Measurements from ENCODE around the gene DOC2A.
"Not testable (repeated sequence)": the region's sequence is repeated elsewhere in the genome, so short reads cannot be mapped to it uniquely, and the experiment has no call there.

Gene DOC2A

DNA sequence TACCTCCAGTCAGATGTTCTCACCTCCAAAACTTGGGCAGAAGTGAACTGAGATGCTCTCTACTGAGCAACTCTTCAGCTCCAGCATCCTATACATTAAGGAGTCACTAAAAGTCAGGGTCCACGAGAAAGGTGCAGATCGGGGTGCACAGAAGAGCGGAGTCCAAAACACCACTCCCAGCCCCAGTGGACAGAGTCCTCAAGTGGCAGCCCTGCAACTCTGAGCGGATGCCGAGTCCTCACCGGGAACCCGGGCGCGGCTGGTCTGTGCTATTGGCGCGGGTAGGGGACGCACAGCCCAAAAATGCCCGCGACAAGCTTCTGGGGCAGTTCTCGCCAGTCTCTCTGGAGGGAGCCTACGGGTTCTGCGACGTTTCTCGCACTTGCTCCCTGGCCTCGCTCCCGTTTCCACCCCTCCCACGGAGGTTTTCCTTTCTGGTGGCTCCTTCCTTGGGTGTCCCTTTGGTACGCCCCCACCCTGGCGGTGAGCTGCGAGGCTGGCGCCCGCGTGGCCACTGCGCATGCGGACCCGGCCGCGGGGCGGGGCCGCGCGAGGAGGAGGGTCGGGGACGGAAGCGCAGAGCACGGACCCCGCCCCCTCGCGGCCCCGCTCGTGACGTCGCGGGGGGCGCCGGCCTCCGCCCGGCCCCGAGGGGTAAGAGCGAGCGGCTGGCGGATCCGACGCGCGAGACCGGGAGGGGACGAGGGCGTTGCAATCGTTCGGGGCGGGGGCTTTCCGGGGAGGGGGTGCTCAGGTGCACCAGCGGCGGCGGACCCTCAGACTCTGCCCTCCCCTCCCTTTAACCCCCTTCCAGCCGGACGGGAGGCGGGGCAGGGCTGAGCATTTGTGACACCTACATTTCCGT lies 49.1 kb downstream of the DOC2A start, which contains the start of gene TMEM219:
Gene TMEM219, plus strand, starts transcription at position 601 of the 865 bp plus-strand sequence. CDS start 1,065 bp downstream, outside the sequence.
- peak; percentile 71 for DNase-seq (ENCODE audit: low read depth)
- peak within 1 kb of the TSS; percentile 75 for H3K4me3 ChIP-seq (ENCODE audit: control insufficient read depth, low read depth, low read length)
- peak; percentile 15 for TF ChIP-seq CTCF (conservative IDR thresholded peaks at IDR 0.05; ENCODE audit: control insufficient read depth, insufficient read depth, low read depth, low read length)

GRCh38 chr16:29961127-29961478 lies 49.7 kb downstream of the DOC2A start:
- no peak for TF ChIP-seq CTCF (conservative IDR thresholded peaks at IDR 0.05; ENCODE audit: control insufficient read depth, insufficient read depth, low read depth, low read length)
- DNase-seq (ENCODE audit: low read depth), result no peak
- peak overlapping the region; percentile 69 for H3K4me3 ChIP-seq (ENCODE audit: control insufficient read depth, low read depth, low read length)

GRCh38 chr16:29959821-29960220 lies 51.0 kb downstream of the DOC2A start:
- not testable (repeated sequence) for H3K4me3 ChIP-seq (ENCODE audit: control insufficient read depth, low read depth, low read length); DNase-seq (ENCODE audit: low read depth)

DNA sequence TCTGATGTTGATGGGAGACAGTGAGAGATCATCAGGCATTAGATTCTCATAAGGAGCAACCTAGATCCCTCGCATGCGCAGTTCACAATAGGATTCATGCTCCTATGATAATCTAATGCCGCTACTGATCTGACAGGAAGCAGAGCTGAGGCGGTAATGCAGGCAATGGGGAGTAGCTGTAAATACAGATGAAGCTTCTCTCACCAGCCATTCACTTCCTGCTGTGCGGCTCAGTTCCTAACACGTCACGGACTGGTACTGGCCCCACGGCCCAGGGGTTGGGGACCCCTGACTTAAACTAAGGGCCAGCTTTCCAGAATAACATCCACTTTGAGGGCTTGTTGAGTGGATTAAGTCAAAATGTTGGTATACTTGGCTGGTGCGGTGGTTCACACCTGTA lies 51.5 kb downstream of the DOC2A start:
- H3K4me3 ChIP-seq (ENCODE audit: control insufficient read depth, low read depth, low read length), result no peak overlapping the region
- TF ChIP-seq CTCF (conservative IDR thresholded peaks at IDR 0.05; ENCODE audit: control insufficient read depth, insufficient read depth, low read depth, low read length), result no peak
- no peak for DNase-seq (ENCODE audit: low read depth)

GRCh38 chr16:29958756-29959155 lies 52.1 kb downstream of the DOC2A start:
- no peak for TF ChIP-seq CTCF (conservative IDR thresholded peaks at IDR 0.05; ENCODE audit: control insufficient read depth, insufficient read depth, low read depth, low read length)
- no peak overlapping the region for H3K4me3 ChIP-seq (ENCODE audit: control insufficient read depth, low read depth, low read length)
- no peak for DNase-seq (ENCODE audit: low read depth)
